NCI-H2227 (cell line): Measurements from ENCODE around the gene AKAP11.
"Not testable (repeated sequence)": the region's sequence is repeated elsewhere in the genome, so short reads cannot be mapped to it uniquely, and the experiment has no call there.

ENCODE experiments used
- DNase-seq: peaks from one replicate; lab custom pipeline; 2025; ENCODE audit not compliant: unreplicated experiment; lab: John Stamatoyannopoulos, UW

Gene AKAP11

DNA sequence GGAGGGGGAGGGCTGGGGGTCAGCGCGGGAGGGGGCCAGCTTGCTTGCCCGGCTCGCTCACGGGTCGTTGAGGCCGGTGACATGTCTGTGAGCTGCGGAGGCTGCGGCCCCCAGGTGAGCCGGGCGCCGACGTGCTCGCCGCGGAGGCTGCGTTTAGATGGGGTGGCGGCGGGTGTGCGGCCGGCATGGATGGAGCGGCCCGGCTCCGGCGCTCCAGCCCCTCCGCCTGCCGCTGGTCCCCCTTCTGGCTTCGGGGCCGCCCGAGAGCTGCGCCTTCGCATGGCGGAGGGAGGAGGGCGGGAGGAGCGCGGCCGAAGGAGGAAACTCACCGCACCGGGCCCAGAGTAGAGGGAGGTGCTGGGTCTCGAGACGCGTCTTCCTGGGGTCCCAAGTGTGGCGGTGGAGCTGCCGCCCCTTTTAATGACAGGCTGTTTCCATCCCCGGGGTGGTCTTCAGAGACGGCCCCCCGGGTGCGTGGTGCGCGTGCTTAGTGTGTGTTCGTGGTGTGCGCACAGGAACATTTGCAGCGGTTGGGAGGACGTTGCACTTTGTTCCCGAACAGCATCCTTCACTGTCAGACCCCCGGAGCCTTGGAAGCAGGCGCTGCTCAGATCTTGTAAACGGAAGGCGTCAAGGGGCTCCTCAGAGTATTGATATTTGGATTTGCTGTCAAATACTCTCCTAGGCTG is at the start of gene AKAP11:
AKAP11 (plus strand) TSS at position 38 of the 689 bp plus-strand sequence. CDS start 14,197 bp downstream, outside the sequence.
- DNase-seq, result peak; percentile 73

GRCh38 chr13:42223681-42224080 is 48.3 kb upstream of the AKAP11 start:
- no peak for DNase-seq

GRCh38 chr13:42225051-42225450 is 46.9 kb upstream of the AKAP11 start:
- no peak for DNase-seq

- not testable (repeated sequence) for DNase-seq
Measured at GRCh38 chr13:42226759-42227158, 45.2 kb upstream of the AKAP11 start.

DNA sequence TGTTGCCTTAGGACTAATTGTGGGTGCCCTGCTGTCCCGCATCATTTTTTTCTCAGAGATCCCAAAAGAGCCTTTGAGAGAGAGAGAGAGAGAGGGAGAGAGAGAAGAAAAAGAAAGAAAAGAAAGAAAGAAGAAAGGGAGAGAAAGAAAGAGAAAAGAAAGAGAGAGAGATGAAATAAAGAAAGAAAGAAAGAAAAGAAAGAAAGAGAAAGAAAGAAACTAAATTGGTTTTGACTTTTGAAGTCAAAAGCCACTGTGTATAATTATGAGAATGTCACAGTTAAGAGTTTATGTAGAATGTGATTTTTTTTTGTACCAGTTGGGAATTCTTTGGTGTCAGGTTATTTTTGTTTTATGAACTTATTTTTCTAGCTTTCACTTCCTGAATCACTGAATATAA is 43.4 kb upstream of the AKAP11 start:
- DNase-seq, result no peak

- DNase-seq, result no peak
Measured at GRCh38 chr13:42229287-42229686, 42.7 kb upstream of the AKAP11 start.

GRCh38 chr13:42232671-42233070 is 39.3 kb upstream of the AKAP11 start:
- DNase-seq, result no peak

- DNase-seq, result no peak
Measured at GRCh38 chr13:42233726-42234125, 38.2 kb upstream of the AKAP11 start.

GRCh38 chr13:42239161-42239560 is 32.8 kb upstream of the AKAP11 start:
- DNase-seq, result no peak

DNA sequence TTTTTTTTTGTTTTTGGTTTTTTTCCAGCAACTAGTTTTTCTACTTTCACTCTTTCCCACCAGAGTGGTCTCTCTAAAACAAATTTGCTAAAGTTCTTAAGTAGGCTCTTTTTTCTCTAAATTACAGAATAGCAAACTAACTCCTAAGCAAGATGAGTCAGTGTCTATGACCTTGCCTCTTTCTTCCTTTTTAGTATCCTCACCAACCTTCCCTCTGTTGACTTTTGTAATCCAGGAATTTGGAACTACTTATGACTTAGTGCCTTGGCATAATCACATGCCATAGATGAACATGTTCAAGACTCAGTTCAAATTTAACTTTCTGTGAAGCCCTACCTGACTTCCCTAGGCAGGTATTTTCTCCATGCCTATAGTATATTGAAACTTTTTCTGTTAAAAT is 32.3 kb upstream of the AKAP11 start:
- DNase-seq, result no peak

- no peak for DNase-seq
Measured at GRCh38 chr13:42246541-42246940, 25.4 kb upstream of the AKAP11 start.

DNA sequence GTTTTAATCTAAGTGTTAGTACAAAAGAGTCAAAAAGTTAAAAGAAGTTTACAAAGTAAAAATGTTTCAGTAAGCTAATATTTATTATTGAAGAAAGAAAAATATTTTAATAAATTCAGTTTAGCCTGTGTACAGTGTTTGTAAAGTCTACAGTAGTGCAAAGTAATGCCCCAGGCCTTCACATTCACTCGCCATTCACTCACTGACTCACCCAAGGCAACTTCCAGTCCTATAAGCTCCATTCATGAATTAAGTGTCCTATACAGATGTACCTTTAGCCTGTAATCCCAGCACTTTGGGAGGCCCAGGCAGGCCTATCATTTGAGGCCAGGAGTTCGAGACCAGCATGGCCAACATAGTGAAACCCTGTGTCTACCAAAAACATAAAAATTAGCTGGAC is 24.1 kb upstream of the AKAP11 start:
- no peak for DNase-seq

DNA sequence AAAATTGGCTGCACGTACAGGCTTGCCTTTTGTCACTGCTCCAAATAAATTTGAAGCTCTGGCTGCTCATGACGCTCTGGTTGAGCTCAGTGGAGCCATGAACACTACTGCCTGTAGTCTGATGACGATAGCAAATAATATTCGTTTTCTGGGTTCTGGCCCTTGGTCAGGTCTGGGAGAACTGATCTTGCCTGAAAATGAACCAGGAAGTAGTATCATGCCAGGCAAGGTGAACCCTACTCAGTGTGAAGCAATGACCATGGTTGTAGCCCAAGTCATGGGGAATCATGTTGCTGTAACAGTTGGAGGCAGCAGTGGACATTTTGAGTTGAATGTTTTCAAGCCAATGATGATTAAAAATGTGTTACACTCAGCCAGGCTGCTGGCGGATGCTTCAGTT is 16.1 kb upstream of the AKAP11 start:
- no peak for DNase-seq

DNA sequence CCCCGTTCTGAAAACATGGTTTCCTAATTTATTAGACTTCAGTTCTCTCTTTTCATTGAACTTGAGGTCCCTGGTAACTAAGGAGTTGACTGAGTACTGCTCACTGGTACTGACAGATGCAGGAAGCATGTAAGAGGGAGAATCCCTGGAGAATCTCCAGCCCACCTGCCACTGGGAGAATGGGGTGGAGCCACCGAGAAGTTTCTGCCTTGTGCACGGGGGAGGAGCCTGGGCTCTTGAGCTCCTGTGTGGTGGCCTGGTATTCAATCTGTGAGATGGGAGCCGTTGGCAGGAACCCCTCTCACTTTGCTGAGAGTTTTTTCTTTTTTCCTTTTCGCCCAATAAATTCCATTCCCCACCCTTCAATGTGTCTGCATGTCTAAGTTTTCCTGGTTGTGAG is 13.2 kb upstream of the AKAP11 start:
- DNase-seq, result no peak

DNA sequence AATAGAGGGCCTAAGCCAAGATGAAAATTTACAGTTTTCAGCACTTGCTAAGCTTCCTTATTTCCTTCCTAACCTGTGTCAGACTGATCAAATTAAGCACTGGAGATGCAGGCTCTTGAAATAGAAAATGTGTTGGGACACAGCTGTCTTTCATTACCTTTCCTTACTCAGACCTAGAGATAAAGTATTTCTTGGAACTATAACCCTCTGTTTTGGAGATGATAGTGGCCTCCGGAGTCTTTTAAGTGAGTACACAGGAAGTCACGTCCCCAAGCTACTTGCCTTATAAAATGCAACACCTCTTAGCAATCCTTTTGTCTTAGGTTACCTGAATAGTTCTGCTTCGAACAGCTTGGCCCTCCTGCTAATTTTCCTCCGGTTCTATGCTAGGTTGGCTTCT is 12.4 kb upstream of the AKAP11 start:
- DNase-seq, result no peak

DNA sequence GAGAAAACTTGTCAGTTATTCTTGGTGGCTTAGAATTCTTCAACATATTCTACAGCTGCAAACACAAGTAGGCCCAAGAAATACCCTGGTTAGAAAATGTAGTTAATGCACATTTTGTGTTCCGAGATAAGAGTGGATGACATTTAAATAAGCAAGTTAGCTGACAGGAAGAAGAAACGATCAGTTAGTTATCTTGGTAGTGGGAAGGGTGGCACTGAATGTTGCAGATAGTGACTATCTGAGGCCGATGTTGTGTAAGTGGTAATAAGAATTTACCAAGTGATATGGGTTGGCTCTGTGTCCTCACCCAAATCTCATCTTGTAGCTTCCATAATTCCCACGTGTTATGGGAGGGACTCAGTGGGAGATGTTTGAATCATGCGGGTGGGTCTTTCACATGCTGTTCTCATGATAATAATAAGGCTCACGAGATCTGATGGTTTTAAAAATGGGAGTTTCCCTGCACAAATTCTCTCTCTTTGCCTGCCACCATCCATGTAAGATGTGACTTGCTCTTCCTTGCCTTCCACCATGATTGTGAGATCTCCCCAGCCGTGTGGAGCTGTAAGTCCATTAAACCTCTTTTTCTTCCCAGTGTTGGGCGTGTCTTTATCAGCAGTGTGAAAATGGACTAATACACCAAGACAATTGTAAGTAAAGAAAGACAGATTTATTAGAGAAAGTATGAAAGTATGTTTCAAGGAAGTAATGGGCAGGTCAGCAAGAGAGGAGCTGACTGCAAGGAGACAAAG is 10.9 kb upstream of the AKAP11 start:
- no peak for DNase-seq

DNA sequence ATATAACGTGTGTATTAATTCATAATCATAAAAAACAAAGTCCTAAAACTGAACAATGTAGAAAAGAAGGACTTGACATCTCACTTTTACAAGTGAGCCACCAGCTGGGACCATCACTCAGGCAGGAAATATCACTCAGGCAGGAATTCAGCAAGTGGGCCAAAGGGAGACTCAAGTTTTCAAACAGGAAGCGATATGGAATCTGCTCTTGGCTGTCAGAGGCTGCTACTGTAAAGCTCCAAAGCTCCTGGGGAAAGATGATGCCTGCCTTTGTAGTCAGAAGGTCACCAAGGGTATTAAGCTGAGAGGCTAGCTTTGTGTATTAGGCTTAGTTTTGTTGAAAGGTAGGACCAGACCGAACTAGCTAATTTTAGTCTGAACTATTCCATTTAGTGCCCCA is 5.5 kb upstream of the AKAP11 start:
- DNase-seq, result no peak

DNA sequence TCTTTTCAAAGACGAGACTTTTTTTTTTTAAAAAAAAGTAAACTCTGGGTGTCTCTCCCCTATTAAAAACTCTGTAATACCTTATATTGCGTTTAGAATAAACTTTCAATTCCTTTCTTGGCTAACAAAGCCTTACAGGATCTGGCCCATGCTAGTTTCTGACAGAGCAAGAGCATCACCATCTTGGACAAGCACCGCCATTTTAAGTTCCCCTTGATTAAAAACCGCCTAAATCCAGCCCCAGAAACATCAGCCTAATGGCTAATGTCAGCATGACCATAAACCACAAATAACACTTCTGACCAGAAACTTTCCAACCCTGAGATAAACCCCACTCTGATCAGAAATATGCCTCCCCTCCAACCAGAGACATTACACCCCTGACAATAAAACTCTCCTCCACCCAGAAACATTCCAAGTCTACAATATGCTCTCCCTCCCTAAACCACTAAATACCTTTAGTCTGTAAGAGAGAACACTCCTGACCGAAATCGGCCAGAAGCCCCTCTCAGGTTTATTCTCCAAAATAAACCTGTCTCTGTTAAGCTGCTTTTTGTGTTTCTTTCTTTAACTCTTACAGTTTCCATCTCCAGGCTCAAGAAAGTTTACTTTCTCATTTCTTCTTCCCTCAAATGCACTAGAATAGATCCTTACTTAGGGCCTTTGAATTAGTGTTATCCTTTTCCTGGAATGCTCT is 1.6 kb upstream of the AKAP11 start:
- no peak for DNase-seq

DNA sequence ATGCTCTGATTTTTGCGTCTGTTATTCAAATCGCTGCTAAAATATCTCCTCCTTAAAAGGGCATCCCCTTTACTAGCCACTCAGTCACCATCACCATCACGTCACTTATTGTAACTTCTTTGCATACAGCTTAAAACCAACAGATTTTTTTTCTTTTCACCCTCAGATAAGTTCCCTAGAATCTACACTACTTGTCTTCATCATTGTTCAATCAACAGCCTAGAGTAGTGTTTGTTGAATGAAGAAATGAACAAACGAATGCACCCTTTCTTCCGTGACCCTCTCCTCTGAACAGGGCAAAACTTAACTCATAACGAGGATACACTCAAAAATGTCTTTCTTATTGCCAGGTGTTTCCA is 1.1 kb upstream of the AKAP11 start:
- DNase-seq, result no peak

DNA sequence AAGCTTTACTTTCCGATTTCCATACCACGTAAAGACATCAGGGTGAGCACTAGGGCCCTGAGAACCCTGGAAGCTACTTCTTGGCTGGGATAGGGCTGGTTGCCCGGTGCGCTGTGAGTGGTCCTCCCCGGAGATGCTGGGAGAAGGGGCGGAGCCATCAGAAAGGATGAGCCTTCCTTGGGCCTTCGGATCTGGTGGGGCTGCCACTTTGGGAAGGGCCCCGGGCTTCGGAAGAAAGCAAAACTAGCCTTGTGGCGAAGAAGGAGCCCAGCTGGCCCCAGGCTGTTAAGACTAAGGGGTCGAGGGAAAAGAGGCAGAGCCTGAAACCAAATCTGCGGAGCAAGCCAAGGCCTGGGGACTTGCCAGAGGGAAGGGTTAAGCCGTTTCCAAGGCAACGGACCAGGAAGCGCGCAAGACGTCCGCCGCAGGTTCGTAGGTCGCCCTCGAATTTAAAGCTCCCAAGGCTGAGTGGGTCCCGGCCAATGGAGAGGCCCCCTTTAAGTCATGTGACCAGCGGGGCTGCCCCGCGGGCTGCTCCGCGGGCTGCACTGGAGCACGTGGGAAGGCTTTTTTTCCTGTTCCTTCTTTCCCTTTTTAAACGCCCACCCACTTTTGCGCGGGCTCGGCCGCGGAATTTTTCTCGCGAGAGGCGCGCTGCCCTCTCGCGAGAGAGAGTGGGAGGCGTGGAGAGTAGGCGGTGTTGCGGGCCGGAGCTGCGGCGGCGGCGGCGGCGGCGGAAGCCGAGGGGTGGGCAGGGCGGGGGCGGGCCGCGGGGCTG is 426 bp upstream of the AKAP11 start:
- peak; percentile 97 for DNase-seq

GRCh38 chr13:42272804-42273175 is 838 bp downstream of the AKAP11 start:
- DNase-seq, result no peak
